Measurements from ENCODE around the gene ZNF17.

The ZNF17 gene

DNA sequence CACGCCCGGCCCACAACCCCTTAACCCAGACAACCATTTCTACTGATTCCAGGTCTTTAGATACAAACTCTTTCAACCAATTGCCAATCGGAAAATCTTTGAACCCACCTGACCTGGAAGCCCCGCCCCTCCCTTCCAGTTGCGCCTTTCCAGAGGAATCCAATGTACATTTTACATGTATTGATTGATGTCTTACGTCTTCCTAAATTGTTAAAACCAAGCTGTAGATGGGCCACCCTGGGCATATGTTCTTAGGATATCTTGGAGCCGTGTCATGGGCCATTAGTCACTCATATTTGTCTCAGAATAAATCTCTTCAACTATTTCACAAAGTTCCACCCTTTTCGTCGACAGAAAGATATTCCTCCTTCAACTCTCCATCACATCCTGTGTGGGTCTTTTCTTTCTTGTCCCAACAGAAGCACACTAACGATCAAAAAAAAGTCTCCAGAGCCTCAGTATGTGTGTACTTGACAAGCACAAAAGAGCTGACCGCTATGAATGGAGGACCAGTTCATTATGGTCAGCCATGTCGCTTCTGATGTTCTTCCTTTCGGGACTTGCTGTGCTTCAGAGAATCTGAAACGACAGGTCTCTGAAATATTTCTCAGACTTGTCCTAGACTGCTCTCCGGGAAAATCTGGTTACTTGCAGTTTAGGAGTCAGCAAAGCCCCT lies 23.6 kb downstream of the ZNF17 start:
- DNase-seq (ENCODE audit: low spot score): no peak

DNA sequence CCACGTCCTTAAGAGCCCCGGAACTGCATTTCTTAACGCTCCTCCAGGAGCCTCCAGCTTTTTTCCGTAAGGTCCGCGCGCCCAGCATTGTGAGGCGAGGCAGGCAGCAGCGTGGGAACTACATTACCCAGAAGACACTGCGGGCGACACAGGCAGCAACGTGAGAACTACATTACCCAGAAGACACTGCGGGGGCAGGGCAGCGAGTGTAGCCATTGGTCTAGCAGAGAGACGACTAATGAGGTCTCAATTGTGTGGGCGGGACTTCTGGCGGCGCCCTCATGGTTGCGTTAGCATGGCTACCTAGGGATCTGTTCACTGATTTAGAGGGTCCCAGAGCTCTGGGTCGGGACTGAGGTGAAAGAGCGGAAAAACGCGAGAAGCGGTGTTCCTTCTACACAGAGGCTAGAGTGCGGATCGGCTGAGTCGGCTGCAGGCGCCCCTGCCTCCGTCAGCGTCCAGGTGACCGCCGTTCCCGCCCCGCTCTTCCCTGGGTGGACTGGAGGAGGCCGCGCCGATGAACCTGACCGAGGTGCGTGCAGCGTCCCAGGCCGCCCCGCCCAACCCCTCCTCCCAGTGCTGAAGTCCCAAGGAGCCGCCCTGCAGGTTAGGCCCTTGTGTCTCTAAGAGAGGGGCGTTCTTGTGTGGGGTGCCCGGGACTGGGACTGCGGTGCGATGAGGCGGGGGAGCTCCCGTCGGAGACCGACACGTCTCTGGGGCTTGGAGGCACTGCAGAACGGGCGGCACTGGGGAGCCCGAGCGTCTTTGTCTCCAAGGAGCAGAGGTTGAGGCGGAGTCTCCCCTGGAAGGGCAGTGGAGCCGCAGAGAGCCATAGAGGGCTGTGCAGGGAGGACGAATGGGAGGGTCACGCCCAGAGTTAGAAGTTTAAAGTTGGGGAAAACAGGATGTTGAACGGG lies 24.4 kb downstream of the ZNF17 start, which contains the start of gene ZNF749:
Gene ZNF749, plus strand, starts transcription at position 264 of the 917 bp plus-strand sequence. Its CDS starts 254 bp downstream, at position 518.
- DNase-seq (ENCODE audit: low spot score): peak; percentile 98

DNA sequence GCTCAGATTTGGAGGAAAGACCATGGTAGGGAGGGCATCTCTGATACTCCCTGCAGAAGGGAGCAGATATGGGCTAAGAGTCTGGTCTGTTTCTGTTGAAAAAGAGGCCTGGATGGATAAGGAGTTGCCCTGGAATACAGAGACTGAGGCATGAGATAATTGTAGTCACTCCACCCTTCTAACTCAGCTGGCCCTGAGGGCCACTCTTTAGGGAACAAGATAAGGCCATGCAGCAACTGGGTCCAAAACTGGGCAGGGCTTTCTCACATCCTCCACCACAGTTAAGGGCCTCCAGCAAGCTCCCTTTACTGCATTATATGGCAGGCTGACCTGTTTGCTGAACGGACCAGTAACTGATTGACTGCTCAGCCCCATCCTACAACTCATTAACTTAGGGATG lies 25.5 kb downstream of the ZNF17 start:
- peak; percentile 10 for DNase-seq (ENCODE audit: low spot score)

DNA sequence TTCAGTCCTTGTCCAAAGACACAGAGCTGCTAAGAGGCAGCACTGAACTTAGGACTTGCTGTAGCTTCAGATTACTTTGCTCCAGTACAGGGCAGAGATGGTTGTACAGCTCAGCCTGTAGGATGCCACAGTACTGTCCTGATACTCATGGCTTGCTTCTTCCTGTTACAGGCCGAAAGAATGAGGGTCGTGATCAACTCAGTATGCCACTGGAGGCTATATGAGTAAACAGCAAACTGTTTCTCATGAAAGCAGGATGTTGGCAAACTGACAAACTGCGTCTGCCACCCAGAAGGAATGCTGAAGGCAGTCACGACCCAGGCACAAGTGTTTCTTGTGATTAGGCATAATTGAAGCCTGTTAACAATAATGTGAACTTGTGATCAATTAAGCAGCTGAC lies 27.0 kb downstream of the ZNF17 start:
- DNase-seq (ENCODE audit: low spot score): peak; percentile 23

DNA sequence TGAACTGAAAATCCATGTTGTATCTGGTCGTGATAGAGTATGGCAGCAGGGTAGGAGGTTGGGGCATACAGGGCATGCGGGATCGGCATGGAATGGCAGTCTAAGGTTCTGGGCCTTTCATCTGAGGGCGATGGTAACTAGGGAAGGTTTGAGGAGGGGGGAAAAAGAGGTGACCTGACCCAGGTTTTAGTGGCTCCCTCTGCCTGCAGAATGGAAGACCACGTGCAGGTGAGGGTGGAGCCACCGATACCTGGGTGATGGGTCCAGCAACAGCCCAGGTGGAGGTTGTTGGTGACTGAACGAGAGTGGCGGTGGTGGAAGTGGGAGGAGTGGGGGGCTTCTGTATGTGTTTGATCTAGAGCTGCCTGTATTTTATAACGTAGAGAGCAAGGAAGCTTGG lies 28.0 kb downstream of the ZNF17 start:
- no peak for DNase-seq (ENCODE audit: low spot score)

DNA sequence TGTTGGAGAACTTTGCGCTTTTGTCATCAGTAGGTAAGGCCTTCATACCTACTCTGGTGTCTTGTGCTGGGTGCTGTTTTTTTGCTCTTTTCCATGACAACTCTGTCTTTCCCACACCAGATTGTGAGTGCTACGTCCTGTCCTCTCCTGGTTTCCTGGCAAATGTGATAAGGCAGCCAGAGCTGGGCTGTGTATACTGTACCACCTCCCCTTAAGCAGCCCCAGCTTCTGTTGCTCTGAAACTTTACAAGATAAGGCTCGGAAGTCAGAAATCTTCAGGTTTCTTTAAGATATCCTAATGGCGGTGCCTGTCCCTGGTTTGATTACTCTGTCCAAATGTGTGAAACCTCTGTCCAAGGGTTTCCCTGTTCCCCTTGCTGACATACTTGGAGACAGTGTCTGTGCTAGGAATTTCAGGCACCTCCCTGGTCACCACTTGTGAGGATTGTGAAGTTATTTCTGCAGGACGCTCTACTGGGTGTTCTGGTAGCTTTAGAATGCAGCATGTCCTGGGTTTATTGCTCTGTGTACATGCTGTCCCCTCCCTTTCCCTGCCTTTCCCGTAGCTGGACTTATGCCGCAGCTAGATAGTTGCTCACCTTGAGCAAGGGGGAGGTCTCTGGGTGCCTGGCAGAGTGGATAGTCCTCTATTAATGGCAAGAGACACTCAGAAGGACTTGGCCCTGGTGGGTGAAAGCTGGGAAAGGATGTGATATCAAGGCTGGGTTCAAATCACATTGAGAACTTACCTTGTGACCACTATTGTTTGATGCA lies 31.2 kb downstream of the ZNF17 start:
- DNase-seq (ENCODE audit: low spot score): no peak

DNA sequence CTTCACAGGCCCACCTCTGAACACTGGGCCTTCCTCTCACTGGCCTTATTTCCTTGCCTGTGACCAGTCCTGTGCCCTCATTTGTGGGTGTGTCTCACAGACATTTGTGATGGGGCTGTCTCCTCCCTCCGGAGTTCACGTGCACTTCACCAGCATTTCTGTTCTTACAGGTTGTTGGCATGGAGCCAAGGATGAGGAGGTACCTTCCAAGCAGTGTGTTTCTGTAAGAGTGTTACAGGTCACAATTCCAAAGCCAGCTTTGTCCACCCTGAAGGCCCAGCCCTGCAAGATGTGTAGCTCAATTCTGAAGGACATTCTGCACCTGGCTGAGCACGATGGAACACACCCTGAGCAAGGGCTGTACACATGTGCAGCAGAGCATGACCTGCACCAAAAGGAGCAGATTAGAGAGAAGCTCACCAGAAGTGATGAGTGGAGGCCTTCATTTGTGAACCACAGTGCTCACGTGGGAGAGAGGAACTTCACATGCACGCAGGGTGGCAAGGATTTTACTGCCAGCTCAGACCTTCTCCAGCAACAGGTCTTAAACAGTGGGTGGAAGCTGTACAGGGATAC lies 32.2 kb downstream of the ZNF17 start:
- peak; percentile 6 for DNase-seq (ENCODE audit: low spot score)

DNA sequence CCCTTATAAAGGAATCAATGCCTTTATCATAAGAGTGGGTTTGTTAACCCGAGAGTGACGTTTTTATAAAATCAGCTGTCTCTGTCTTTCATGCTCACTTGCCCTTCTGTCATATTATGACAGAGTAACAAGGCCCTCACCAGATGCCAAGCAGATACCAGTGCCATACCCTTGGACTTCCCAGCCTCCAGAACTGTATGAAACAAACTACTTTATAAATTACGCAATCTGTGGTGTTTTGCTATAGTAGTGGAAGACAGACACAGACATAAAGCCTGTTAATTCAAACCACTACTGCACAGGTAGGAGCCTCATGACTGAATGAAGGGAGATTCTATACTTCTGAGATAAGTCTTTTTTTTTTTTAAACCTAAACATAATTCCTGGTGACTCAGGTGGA lies 41.3 kb downstream of the ZNF17 start:
- no peak for DNase-seq (ENCODE audit: low spot score)

DNA sequence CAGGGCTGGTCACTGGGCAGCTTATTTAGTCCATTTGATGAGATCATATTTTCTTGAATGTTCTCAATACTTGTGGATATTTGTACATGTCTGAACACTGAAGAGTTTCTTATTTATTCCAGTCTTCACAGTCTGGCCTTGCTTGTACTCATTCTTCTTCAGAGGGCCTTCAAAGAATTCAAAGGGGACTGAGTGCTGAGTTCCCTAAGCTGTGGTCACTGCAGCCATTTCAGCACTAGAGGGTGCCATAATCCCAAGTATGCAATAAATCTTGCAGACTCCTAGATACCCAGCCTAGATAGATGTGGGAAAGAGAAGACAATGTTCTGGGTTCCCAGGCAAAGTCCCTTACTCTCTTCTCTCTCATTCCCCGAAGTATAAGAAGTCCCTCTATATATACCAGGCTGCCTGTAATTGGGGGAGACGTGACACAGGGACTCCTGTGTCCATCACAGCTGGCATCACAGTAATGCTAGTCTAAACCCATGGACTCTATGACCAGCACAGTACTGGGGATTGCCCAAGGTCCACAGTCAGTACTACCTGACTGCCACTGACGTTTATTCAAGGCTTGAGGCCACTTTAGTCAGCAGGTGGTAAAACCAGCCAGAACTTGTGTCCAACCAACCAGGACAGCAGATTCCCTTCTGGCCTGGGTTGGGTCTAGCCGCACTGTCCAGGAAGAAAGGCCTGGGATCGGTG lies 54.9 kb downstream of the ZNF17 start:
- DNase-seq (ENCODE audit: low spot score): peak; percentile 35

DNA sequence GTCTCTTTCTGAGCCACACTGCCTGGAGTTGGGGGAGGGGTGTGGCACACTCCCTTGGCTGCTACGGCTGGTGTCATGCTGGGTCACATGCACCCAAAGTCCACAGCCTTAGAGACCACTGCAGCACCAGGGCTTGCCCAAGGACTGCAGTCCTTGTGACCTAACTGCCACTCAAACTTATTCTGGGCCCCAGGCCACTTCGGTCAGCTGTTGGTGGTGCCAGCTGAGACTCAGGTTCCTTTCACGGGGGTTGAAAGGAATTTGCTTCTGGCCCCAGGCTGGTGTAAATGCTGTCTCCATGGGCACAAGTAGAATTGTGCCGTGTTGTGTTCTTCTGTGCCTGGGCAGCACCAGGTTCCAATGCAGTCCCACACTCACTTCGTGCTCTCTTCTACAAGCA lies 55.5 kb downstream of the ZNF17 start:
- DNase-seq (ENCODE audit: low spot score): no peak

All from kidney tubule cell (primary cell).